Erythroblast (primary cell): ENCODE results near the gene RNF34.

ENCODE experiments used
- GATA1 ChIP-seq: IDR thresholded peaks from 2 replicates; pipeline ENCODE4 v1.6.1; 2011; ENCODE audit warnings: low read depth, mild to moderate bottlenecking, control low read depth, low read length, moderate library complexity
- POLR2A ChIP-seq: IDR thresholded peaks from 2 replicates; pipeline ENCODE4 v1.6.1; 2011; ENCODE audit warnings: mild to moderate bottlenecking, low read length

- no peak for TF ChIP-seq POLR2A
- no peak for TF ChIP-seq GATA1
Measured at GRCh38 chr12:121452985-121453360, 53.1 kb downstream of the RNF34 start.
